Measurements from ENCODE around the gene MPP1.

Gene MPP1

DNA sequence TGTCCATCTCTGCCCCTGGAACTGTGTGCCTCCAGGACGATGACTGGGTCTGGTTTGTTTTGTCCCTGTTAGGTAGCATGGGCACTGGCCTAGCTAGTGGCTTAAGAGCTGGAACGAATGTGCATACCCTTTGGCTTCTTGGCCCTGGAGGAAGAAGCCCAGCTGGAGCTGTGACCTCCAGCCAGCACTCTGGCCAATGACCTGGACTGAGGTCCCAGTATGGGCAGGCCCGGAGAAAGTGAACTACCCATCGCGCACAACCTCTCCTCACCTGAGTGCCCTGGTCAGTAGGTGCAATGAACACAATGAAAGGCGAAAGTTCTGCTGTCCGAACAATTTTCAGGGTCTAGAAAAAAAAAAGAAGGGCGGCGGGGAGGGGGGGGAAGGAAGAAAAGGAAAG is 24.3 kb downstream of the MPP1 start:
- H3K9ac ChIP-seq (ENCODE audit: low read length), result no peak overlapping the region
- H3K18ac ChIP-seq (ENCODE audit: low read length), result no peak overlapping the region
- no CpG with 5 or more reads among the region's 9 CpGs for WGBS (ENCODE audit: extremely low coverage, insufficient coverage, low lambda C conversion rate)

DNA sequence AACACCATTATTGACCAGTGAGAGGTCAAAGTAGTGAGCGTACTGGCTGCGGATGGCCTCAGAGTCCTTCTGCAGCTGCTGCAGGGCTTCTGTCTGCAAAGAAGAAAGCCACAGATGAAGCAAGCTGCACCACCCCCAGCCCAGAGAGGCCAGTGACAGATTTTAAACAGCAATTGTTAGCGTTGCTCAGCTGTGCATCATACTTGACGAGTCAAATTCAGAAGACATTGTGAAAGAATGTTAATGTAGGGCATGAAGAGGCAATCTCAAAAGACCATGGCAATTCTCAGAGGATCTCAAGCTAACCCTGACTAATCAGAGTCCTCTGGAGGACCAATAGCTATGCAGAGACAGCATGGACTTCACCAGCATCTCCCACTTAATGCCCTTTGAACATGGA is 26.0 kb downstream of the MPP1 start:
- Histone ChIP-seq H3K27ac (ENCODE audit: low read depth, low read length) (no peak overlapping the region), H2BK120ac (ENCODE audit: low read depth, low read length) (no peak overlapping the region), H2BK5ac (ENCODE audit: low read length) (no peak overlapping the region), H3K4ac (ENCODE audit: low read depth, low read length) (no peak overlapping the region), H3K23ac (ENCODE audit: low read length) (no peak overlapping the region), H2AK5ac (ENCODE audit: low read length) (no peak overlapping the region), H3K9ac (ENCODE audit: low read length) (no peak overlapping the region), H3K36me3 (ENCODE audit: control insufficient read depth, insufficient read depth, low read length) (peaks cover 13% of the 10 kb centered on the region), H3K4me3 (ENCODE audit: low read length) (no peak overlapping the region), H3K27me3 (ENCODE audit: insufficient read depth, low read length, poor library complexity) (no peaks in the 10 kb centered on the region), H3K18ac (ENCODE audit: low read length) (no peak overlapping the region), H4K8ac (ENCODE audit: low read depth, low read length) (no peak overlapping the region), H3K79me2 (ENCODE audit: control insufficient read depth, insufficient read depth, low read length) (no peaks in the 10 kb centered on the region), H3K4me2 (ENCODE audit: low read length) (no peak overlapping the region), H3K79me1 (ENCODE audit: low read length) (no peaks in the 10 kb centered on the region), H3K4me1 (ENCODE audit: control insufficient read depth, low read depth, low read length) (no peaks in the 10 kb centered on the region), H2BK15ac (replicated peaks; ENCODE audit: low read depth) (no peak overlapping the region), H3K56ac (ENCODE audit: low read length) (no peak overlapping the region), H4K5ac (ENCODE audit: low read length) (no peak overlapping the region)
- no peak for DNase-seq
- no CpG with 5 or more reads among the region's 4 CpGs for WGBS (ENCODE audit: extremely low coverage, insufficient coverage, low lambda C conversion rate)

More for the DNA sequence above, 24.3 kb downstream of the MPP1 start:
- H3K4me2 ChIP-seq (ENCODE audit: low read length), result no peak overlapping the region
- H3K36me3 ChIP-seq (ENCODE audit: control insufficient read depth, insufficient read depth, low read length), result peaks cover 3% of the 10 kb centered on the region
- no peaks in the 10 kb centered on the region for H3K27me3 ChIP-seq (ENCODE audit: insufficient read depth, low read length, poor library complexity)
- H3K4me1 ChIP-seq (ENCODE audit: control insufficient read depth, low read depth, low read length), result no peaks in the 10 kb centered on the region
- H2BK15ac ChIP-seq (replicated peaks; ENCODE audit: low read depth), result no peak overlapping the region
- no peaks in the 10 kb centered on the region for H3K79me2 ChIP-seq (ENCODE audit: control insufficient read depth, insufficient read depth, low read length)
- no peak overlapping the region for H4K5ac ChIP-seq (ENCODE audit: low read length)
- H2BK120ac ChIP-seq (ENCODE audit: low read depth, low read length), result no peak overlapping the region
- no peak for DNase-seq
- H3K4ac ChIP-seq (ENCODE audit: low read depth, low read length), result no peak overlapping the region
- H3K56ac ChIP-seq (ENCODE audit: low read length), result no peak overlapping the region
- H4K8ac ChIP-seq (ENCODE audit: low read depth, low read length), result no peak overlapping the region
- H3K23ac ChIP-seq (ENCODE audit: low read length), result no peak overlapping the region
- no peak overlapping the region for H2AK5ac ChIP-seq (ENCODE audit: low read length)
- no peaks in the 10 kb centered on the region for H3K79me1 ChIP-seq (ENCODE audit: low read length)
- H3K4me3 ChIP-seq (ENCODE audit: low read length), result no peak overlapping the region
- no peak overlapping the region for H2BK5ac ChIP-seq (ENCODE audit: low read length)
- no peak overlapping the region for H3K27ac ChIP-seq (ENCODE audit: low read depth, low read length)

DNA sequence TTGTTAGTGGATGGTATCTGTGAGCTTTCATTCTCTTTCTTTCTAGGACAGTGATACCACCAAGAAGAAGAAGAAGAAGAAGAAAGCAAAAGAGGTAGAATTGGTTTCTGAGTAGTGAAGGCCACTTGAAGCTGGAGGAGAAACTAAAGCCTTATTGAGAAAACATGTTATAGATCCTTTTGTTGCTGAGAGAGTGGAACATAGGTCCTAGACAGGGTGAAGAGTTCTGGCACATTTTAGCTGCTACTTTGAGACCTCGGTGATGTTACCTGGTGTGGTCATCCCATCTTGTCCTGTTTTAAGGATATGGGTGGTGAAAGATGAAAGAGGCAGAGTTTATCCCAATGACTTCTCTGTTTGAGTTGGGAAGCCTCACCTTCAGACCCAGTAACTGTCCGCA is 28.5 kb downstream of the MPP1 start:
- Histone ChIP-seq H3K4me3 (ENCODE audit: low read length) (no peak overlapping the region), H3K23ac (ENCODE audit: low read length) (no peak overlapping the region), H2BK5ac (ENCODE audit: low read length) (no peak overlapping the region), H3K27me3 (ENCODE audit: insufficient read depth, low read length, poor library complexity) (no peaks in the 10 kb centered on the region), H3K36me3 (ENCODE audit: control insufficient read depth, insufficient read depth, low read length) (peaks cover 15% of the 10 kb centered on the region), H2BK15ac (replicated peaks; ENCODE audit: low read depth) (no peak overlapping the region), H2AK5ac (ENCODE audit: low read length) (no peak overlapping the region), H3K9ac (ENCODE audit: low read length) (no peak overlapping the region), H3K27ac (ENCODE audit: low read depth, low read length) (no peak overlapping the region), H2BK120ac (ENCODE audit: low read depth, low read length) (no peak overlapping the region), H3K18ac (ENCODE audit: low read length) (no peak overlapping the region), H3K4me2 (ENCODE audit: low read length) (no peak overlapping the region), H3K4ac (ENCODE audit: low read depth, low read length) (no peak overlapping the region), H3K79me1 (ENCODE audit: low read length) (no peaks in the 10 kb centered on the region), H4K5ac (ENCODE audit: low read length) (no peak overlapping the region), H3K56ac (ENCODE audit: low read length) (no peak overlapping the region), H3K4me1 (ENCODE audit: control insufficient read depth, low read depth, low read length) (no peaks in the 10 kb centered on the region), H4K8ac (ENCODE audit: low read depth, low read length) (no peak overlapping the region), H3K79me2 (ENCODE audit: control insufficient read depth, insufficient read depth, low read length) (no peaks in the 10 kb centered on the region)
- no CpG with 5 or more reads among the region's 2 CpGs for WGBS (ENCODE audit: extremely low coverage, insufficient coverage, low lambda C conversion rate)
- no peak for DNase-seq

DNA sequence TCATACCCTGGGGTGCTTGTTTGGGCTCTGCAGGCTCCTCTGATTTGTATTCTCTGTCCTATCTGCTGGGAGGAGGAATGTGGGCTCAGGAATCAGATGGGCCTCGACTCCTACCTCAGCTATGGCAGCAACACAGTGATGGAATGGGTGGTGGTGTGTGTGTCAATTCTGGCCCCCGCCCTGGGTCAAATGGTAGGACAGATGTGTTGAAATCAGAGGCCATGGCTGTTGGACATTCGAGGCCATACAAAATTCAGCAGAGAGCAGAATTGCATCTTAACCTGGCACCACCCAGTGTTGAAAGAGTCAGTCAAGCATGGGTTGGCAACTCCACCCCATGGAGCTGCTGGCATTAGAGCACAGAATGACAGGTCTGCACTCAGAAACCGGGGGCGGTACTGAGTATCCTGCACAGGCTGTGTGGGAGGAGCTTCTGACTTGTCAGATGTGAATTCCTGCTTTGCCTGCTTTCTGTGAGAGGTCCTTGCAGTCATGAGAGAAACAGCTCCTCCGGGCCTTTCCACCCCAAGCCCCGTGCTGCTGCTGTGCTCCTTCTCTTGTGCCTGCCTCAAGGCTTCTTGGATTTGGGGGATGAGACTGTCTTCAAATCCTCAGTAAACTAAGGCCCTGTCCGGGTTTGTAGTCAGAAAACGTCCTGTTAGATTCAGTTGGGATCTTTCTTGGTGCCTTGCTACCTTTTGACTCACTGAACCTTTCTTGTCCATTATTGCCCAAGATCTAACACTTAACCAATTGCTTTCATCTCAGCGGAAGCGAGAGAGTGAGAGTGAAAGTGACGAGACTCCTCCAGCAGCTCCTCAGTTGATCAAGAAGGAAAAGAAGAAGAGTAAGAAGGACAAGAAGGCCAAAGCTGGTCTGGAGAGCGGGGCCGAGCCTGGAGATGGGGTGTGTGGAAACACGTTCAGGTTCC is 29.6 kb downstream of the MPP1 start:
- Histone ChIP-seq H2BK15ac (replicated peaks; ENCODE audit: low read depth) (no peak overlapping the region), H3K18ac (ENCODE audit: low read length) (no peak overlapping the region)

DNA sequence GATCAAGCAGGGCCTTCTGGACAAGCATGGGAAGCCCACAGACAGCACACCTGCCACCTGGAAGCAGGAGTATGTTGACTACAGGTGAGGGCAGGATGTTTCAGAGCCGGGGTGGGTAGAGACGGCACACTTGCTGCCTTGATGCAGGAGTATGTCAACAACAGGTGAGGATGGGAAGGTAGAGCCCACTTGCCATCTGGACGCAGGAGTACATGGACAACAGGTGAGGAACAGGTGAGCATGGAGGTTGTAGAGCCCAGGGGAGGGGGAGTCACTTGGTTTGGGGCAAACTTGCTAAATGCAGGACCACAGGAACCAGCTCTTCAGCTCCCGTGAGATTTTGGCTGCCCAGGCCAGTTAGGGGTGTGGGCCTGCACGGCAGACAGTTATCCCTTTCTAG is 30.7 kb downstream of the MPP1 start:
- H3K4me3 ChIP-seq (ENCODE audit: low read length), result no peak overlapping the region
- no peak overlapping the region for H3K23ac ChIP-seq (ENCODE audit: low read length)
- no peaks in the 10 kb centered on the region for H3K79me2 ChIP-seq (ENCODE audit: control insufficient read depth, insufficient read depth, low read length)
- no CpG with 5 or more reads among the region's 5 CpGs for WGBS (ENCODE audit: extremely low coverage, insufficient coverage, low lambda C conversion rate)
- no peaks in the 10 kb centered on the region for H3K4me1 ChIP-seq (ENCODE audit: control insufficient read depth, low read depth, low read length)
- no peaks in the 10 kb centered on the region for H3K79me1 ChIP-seq (ENCODE audit: low read length)
- no peak overlapping the region for H3K4ac ChIP-seq (ENCODE audit: low read depth, low read length)
- no peak overlapping the region for H3K4me2 ChIP-seq (ENCODE audit: low read length)
- no peak overlapping the region for H2BK15ac ChIP-seq (replicated peaks; ENCODE audit: low read depth)
- no peak overlapping the region for H2BK120ac ChIP-seq (ENCODE audit: low read depth, low read length)
- H4K8ac ChIP-seq (ENCODE audit: low read depth, low read length), result no peak overlapping the region
- no peak overlapping the region for H2BK5ac ChIP-seq (ENCODE audit: low read length)
- H3K9ac ChIP-seq (ENCODE audit: low read length), result no peak overlapping the region
- H3K27ac ChIP-seq (ENCODE audit: low read depth, low read length), result no peak overlapping the region
- no peak overlapping the region for H3K18ac ChIP-seq (ENCODE audit: low read length)
- DNase-seq, result no peak
- H2AK5ac ChIP-seq (ENCODE audit: low read length), result no peak overlapping the region
- H3K36me3 ChIP-seq (ENCODE audit: control insufficient read depth, insufficient read depth, low read length), result peaks cover 17% of the 10 kb centered on the region
- no peaks in the 10 kb centered on the region for H3K27me3 ChIP-seq (ENCODE audit: insufficient read depth, low read length, poor library complexity)
- no peak overlapping the region for H4K5ac ChIP-seq (ENCODE audit: low read length)
- no peak overlapping the region for H3K56ac ChIP-seq (ENCODE audit: low read length)

More for the DNA sequence above, 29.6 kb downstream of the MPP1 start:
- Histone ChIP-seq H3K79me1 (ENCODE audit: low read length) (no peaks in the 10 kb centered on the region), H3K56ac (ENCODE audit: low read length) (no peak overlapping the region), H2BK5ac (ENCODE audit: low read length) (no peak overlapping the region), H3K4me1 (ENCODE audit: control insufficient read depth, low read depth, low read length) (no peaks in the 10 kb centered on the region), H4K5ac (ENCODE audit: low read length) (no peak overlapping the region), H3K23ac (ENCODE audit: low read length) (no peak overlapping the region), H3K4me2 (ENCODE audit: low read length) (no peak overlapping the region), H2AK5ac (ENCODE audit: low read length) (no peak overlapping the region), H3K9ac (ENCODE audit: low read length) (no peak overlapping the region), H3K36me3 (ENCODE audit: control insufficient read depth, insufficient read depth, low read length) (peaks cover 15% of the 10 kb centered on the region), H3K27me3 (ENCODE audit: insufficient read depth, low read length, poor library complexity) (no peaks in the 10 kb centered on the region), H2BK120ac (ENCODE audit: low read depth, low read length) (no peak overlapping the region), H3K4ac (ENCODE audit: low read depth, low read length) (no peak overlapping the region), H3K79me2 (ENCODE audit: control insufficient read depth, insufficient read depth, low read length) (no peaks in the 10 kb centered on the region), H4K8ac (ENCODE audit: low read depth, low read length) (no peak overlapping the region), H3K27ac (ENCODE audit: low read depth, low read length) (no peak overlapping the region), H3K4me3 (ENCODE audit: low read length) (no peak overlapping the region)
- no CpG with 5 or more reads among the region's 15 CpGs for WGBS (ENCODE audit: extremely low coverage, insufficient coverage, low lambda C conversion rate)
- peak; percentile 22 for DNase-seq

Measured in mesendoderm (in vitro differentiated cells).